Mesenchymal stem cell (in vitro differentiated cells and primary cell): Measurements from ENCODE around the gene SPAG4.

ENCODE experiments used
- DNase-seq: peaks from one replicate; pipeline ENCODE4 v3.0.0-alpha.2; 2013
- H2AFZ ChIP-seq: one replicate; pipeline ENCODE4 v1.6.1; 2013; ENCODE audit warnings: low read depth, mild to moderate bottlenecking, control low read depth, inconsistent platforms, low read length, moderate library complexity
- H2AK5ac ChIP-seq: 2 replicates; pipeline ENCODE4 v1.6.1; 2013; ENCODE audit warnings: low read length, moderate library complexity, mild to moderate bottlenecking, inconsistent platforms; ENCODE audit not compliant: severe bottlenecking
- H2BK120ac ChIP-seq: one replicate; pipeline ENCODE4 v1.6.1; 2013; ENCODE audit warnings: low read depth, mild to moderate bottlenecking, inconsistent platforms, low read length, moderate library complexity
- H2BK12ac ChIP-seq, 2 experiments: one replicate each; pipeline ENCODE4 v1.6.1; 2013; ENCODE audit warnings: inconsistent platforms in 2 of 2, low read length in 2 of 2, mild to moderate bottlenecking in 2 of 2, moderate library complexity in 2 of 2, control low read depth in 1 of 2
- H2BK15ac ChIP-seq: one replicate; pipeline ENCODE4 v1.6.1; 2013; ENCODE audit warnings: mild to moderate bottlenecking, low read depth, inconsistent platforms; ENCODE audit not compliant: poor library complexity, severe bottlenecking
- H2BK5ac ChIP-seq: 2 replicates; pipeline ENCODE4 v1.6.1; 2013; ENCODE audit warnings: low read depth, mild to moderate bottlenecking, low read length, control low read depth, inconsistent platforms; ENCODE audit not compliant: poor library complexity, severe bottlenecking
- H3K14ac ChIP-seq, 2 experiments: one replicate each; pipeline ENCODE4 v1.6.1; 2013; ENCODE audit warnings: inconsistent platforms in 2 of 2, low read length in 2 of 2, control low read depth in 1 of 2, mild to moderate bottlenecking in 1 of 2, moderate library complexity in 1 of 2
- H3K18ac ChIP-seq, 2 experiments: one replicate each; pipeline ENCODE4 v1.6.1; 2013; ENCODE audit warnings: inconsistent platforms in 2 of 2, low read length in 2 of 2, control low read depth in 1 of 2, low read depth in 1 of 2, mild to moderate bottlenecking in 1 of 2
- H3K23ac ChIP-seq, 2 experiments: one replicate each; pipeline ENCODE4 v1.6.1; 2013; ENCODE audit warnings: inconsistent platforms in 2 of 2, low read length in 2 of 2, mild to moderate bottlenecking in 2 of 2, moderate library complexity in 2 of 2, control low read depth in 1 of 2
- H3K27ac ChIP-seq: 2 replicates; pipeline ENCODE4 v1.5.1; 2013; ENCODE audit warnings: mild to moderate bottlenecking, moderate library complexity, low read length, control low read depth, inconsistent platforms; ENCODE audit not compliant: poor library complexity, severe bottlenecking
- H3K27me3 ChIP-seq, 2 experiments: 2 replicates each; pipeline versions ENCODE4 v1.6.1 to v1.7.0; 2013; ENCODE audit warnings: low read length in 2 of 2, mild to moderate bottlenecking in 2 of 2, moderate library complexity in 2 of 2, control low read depth in 1 of 2, inconsistent platforms in 1 of 2; ENCODE audit not compliant: control insufficient read depth in 1 of 2, insufficient read depth in 1 of 2
- H3K36me3 ChIP-seq, 2 experiments: 2 replicates each; pipeline versions ENCODE4 v1.6.1 to v1.7.0; 2013; ENCODE audit warnings: low read length in 2 of 2, control low read depth in 1 of 2, inconsistent platforms in 1 of 2, low read depth in 1 of 2, mild to moderate bottlenecking in 1 of 2; ENCODE audit not compliant: insufficient read depth in 2 of 2, control insufficient read depth in 1 of 2
- H3K4ac ChIP-seq, 2 experiments: one replicate each; pipeline ENCODE4 v1.6.1; 2013; ENCODE audit warnings: inconsistent platforms in 2 of 2, low read length in 2 of 2, mild to moderate bottlenecking in 2 of 2, moderate library complexity in 2 of 2, control low read depth in 1 of 2, low read depth in 1 of 2
- H3K4me1 ChIP-seq: 2 replicates; pipeline ENCODE4 v1.6.1; 2013; ENCODE audit warnings: low read depth, low read length, control low read depth; ENCODE audit not compliant: control insufficient read depth, insufficient read depth
- H3K4me2 ChIP-seq: 2 replicates; pipeline ENCODE4 v1.6.1; 2013; ENCODE audit warnings: low read length, mild to moderate bottlenecking, inconsistent platforms; ENCODE audit not compliant: poor library complexity, severe bottlenecking
- H3K4me3 ChIP-seq, 2 experiments: 2 replicates each; pipeline versions ENCODE4 v1.5.1 to v1.7.0; 2013; ENCODE audit warnings: low read length in 2 of 2, mild to moderate bottlenecking in 2 of 2, control low read depth in 1 of 2, low read depth in 1 of 2; ENCODE audit not compliant: insufficient read depth in 1 of 2
- H3K79me1 ChIP-seq: replicated peaks from 2 replicates; pipeline ENCODE4 v1.6.1; 2013; ENCODE audit warnings: mild to moderate bottlenecking, control low read depth, low read length, inconsistent platforms; ENCODE audit not compliant: poor library complexity, severe bottlenecking
- H3K9ac ChIP-seq: 2 replicates; pipeline ENCODE4 v1.7.0; 2013; ENCODE audit warnings: mild to moderate bottlenecking, low read length, moderate library complexity
- H3K9me3 ChIP-seq: 2 replicates; pipeline ENCODE4 v1.7.0; 2013; ENCODE audit warnings: mild to moderate bottlenecking, low read length; ENCODE audit not compliant: control insufficient read depth
- H4K8ac ChIP-seq: one replicate; pipeline ENCODE4 v1.6.1; 2013; ENCODE audit warnings: inconsistent platforms, mild to moderate bottlenecking, low read length, moderate library complexity
- H4K91ac ChIP-seq: one replicate; pipeline ENCODE4 v1.6.1; 2013; ENCODE audit warnings: mild to moderate bottlenecking, low read length, inconsistent platforms
- WGBS: methylation state at CpG from one replicate; pipeline ENCODE4 v1.1.7; 2013; ENCODE audit warnings: mixed read lengths; 5-methylcytosine and 5-hydroxymethylcytosine counted together

Gene SPAG4

DNA sequence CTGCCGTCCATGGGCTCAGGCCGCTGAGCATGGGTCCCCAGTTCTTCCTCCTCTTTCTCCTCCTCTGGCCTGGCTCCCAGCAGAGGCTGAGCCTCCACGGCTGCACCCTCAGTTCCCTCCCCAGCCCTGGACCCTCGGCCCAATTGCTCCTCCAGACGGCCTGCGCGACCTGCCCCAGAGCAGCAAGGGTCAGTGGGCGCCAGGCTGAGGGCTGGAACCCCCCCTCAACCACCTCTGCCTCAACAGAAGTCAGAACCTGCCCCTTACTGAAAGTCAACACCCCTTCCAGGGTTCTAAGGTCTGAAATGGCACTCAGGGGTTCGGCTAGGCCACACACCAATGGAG, 15.9 kb upstream of the SPAG4 start:
- peaks cover 25% of the 10 kb centered on the region for H3K4me1 ChIP-seq
- H3K79me1 ChIP-seq = no peaks in the 10 kb centered on the region
- H4K8ac ChIP-seq = no peak overlapping the region
- H3K4ac ChIP-seq = no peak overlapping the region
- no peak overlapping the region for H2AFZ ChIP-seq
- no peak overlapping the region for H3K4me2 ChIP-seq
- H3K18ac ChIP-seq = no peak overlapping the region
- H2BK5ac ChIP-seq = no peak overlapping the region
- H3K27ac ChIP-seq = no peak overlapping the region
- H2AK5ac ChIP-seq = no peak overlapping the region
- peaks cover 58 to 65% of the 10 kb centered on the region in 2 experiments for H3K27me3 ChIP-seq
- no peak overlapping the region for H2BK120ac ChIP-seq
- no peak overlapping the region for H3K14ac ChIP-seq
- no peak overlapping the region for H4K91ac ChIP-seq
- H3K23ac ChIP-seq = no peak overlapping the region
- DNase-seq = no peak
- H3K4me3 ChIP-seq = no peak overlapping the region
- no peak overlapping the region for H2BK15ac ChIP-seq
- H3K36me3 ChIP-seq = no peaks in the 10 kb centered on the region
- 85% methylated on average over 9 of the region's 9 CpGs for WGBS
- H2BK12ac ChIP-seq = no peak overlapping the region
- H3K9ac ChIP-seq = no peak overlapping the region
- H3K9me3 ChIP-seq = no peaks in the 10 kb centered on the region

GRCh38 chr20:35600176-35600992, 15.2 kb upstream of the SPAG4 start:
- Histone ChIP-seq H3K9ac (no peak overlapping the region), H3K4ac (no peak overlapping the region), H3K23ac (no peak overlapping the region), H2BK15ac (peak overlapping the region; percentile 31), H3K27me3 (peaks cover 58 to 62% of the 10 kb centered on the region in 2 experiments), H3K4me2 (peak overlapping the region; percentile 95), H2AFZ (peak overlapping the region; percentile 20), H3K14ac (no peak overlapping the region), H4K8ac (no peak overlapping the region), H2BK5ac (no peak overlapping the region), H3K36me3 (no peaks in the 10 kb centered on the region), H2BK120ac (no peak overlapping the region), H3K18ac (no peak overlapping the region), H3K27ac (no peak overlapping the region), H3K4me3 (peak overlapping the region; percentile 22 to 66), H3K4me1 (peaks cover 25% of the 10 kb centered on the region), H4K91ac (no peak overlapping the region), H2AK5ac (no peak overlapping the region), H3K79me1 (no peaks in the 10 kb centered on the region), H2BK12ac (no peak overlapping the region), H3K9me3 (no peaks in the 10 kb centered on the region)
- WGBS = 46% methylated on average over 26 of the region's 34 CpGs
- DNase-seq = no peak

- Histone ChIP-seq H2BK12ac (no peak overlapping the region), H3K36me3 (no peaks in the 10 kb centered on the region), H3K23ac (peak overlapping the region in 1 of 2 experiments; percentile 70), H3K4me1 (peaks cover 25% of the 10 kb centered on the region), H3K9ac (peak overlapping the region; percentile 53), H4K91ac (no peak overlapping the region), H2BK15ac (no peak overlapping the region), H2AFZ (peak overlapping the region; percentile 86), H3K18ac (peak overlapping the region; percentile 47 to 61), H2BK5ac (no peak overlapping the region), H4K8ac (no peak overlapping the region), H3K14ac (peak overlapping the region in 1 of 2 experiments; percentile 46), H3K79me1 (no peaks in the 10 kb centered on the region), H3K9me3 (no peaks in the 10 kb centered on the region), H2BK120ac (no peak overlapping the region), H2AK5ac (no peak overlapping the region), H3K27me3 (peaks cover 57 to 60% of the 10 kb centered on the region in 2 experiments), H3K27ac (no peak overlapping the region), H3K4ac (peak overlapping the region in 1 of 2 experiments; percentile 15), H3K4me2 (peak overlapping the region; percentile 95), H3K4me3 (peak overlapping the region; percentile 49 to 66)
- DNase-seq = peak; percentile 76
- WGBS = 5% methylated on average over 64 of the region's 103 CpGs
Measured at GRCh38 chr20:35600993-35601973, 14.3 kb upstream of the SPAG4 start.

- Histone ChIP-seq H3K23ac (peak overlapping the region in 1 of 2 experiments; percentile 52), H3K14ac (peak overlapping the region in 1 of 2 experiments; percentile 42), H2BK120ac (no peak overlapping the region), H3K79me1 (no peaks in the 10 kb centered on the region), H3K9me3 (no peaks in the 10 kb centered on the region), H3K36me3 (no peaks in the 10 kb centered on the region), H2AFZ (no peak overlapping the region), H2BK5ac (no peak overlapping the region), H4K91ac (no peak overlapping the region), H3K27me3 (peaks cover 49 to 53% of the 10 kb centered on the region in 2 experiments), H2BK15ac (no peak overlapping the region), H3K4me2 (peak overlapping the region; percentile 95), H3K27ac (no peak overlapping the region), H3K4me3 (peak overlapping the region; percentile 49 to 66), H4K8ac (no peak overlapping the region), H2BK12ac (no peak overlapping the region), H2AK5ac (no peak overlapping the region), H3K4ac (no peak overlapping the region), H3K9ac (no peak overlapping the region), H3K4me1 (peaks cover 25% of the 10 kb centered on the region), H3K18ac (peak overlapping the region in 1 of 2 experiments; percentile 61)
- 61% methylated on average over 30 of the region's 30 CpGs for WGBS
- DNase-seq = no peak
Measured at GRCh38 chr20:35601990-35602389, 13.6 kb upstream of the SPAG4 start.
